Cardiac fibroblast (primary cell): Measurements from ENCODE around the gene HMCES.

Source experiments
- DNase-seq, 2 donors: peaks; one replicate each; pipeline versions ENCODE4 v3.0.0 to v3.0.0-alpha.2; 2010; ENCODE audit warnings: low read depth in 2 of 2
- H3K4me3 ChIP-seq, 2 donors: replicated peaks in 1 of 2; 1 replicate in 1 of 2; 2 replicates in 1 of 2; pipeline ENCODE4 v1.5.1; 2011; ENCODE audit warnings: low read depth in 2 of 2, low read length in 2 of 2, mild to moderate bottlenecking in 2 of 2, moderate library complexity in 1 of 2
- CTCF ChIP-seq: IDR thresholded peaks from one replicate; pipeline ENCODE4 v1.5.1; 2011; ENCODE audit warnings: low read depth, mild to moderate bottlenecking, low read length, inconsistent platforms

Gene HMCES

GRCh38 chr3:129278439-129278965 is at the start of gene HMCES:
TSS of gene HMCES (plus strand) at chr3:129278870. CDS start at chr3:129279733, 863 bp downstream.
- TF ChIP-seq CTCF = no peak
- DNase-seq = peak; percentile 86 to 89
- H3K4me3 ChIP-seq = peak within 1 kb of the TSS; percentile 81 to 83

GRCh38 chr3:129228891-129229585 is 49.6 kb upstream of the HMCES start:
- DNase-seq = peak; percentile 69 to 86
- TF ChIP-seq CTCF = no peak
- no peak overlapping the region for H3K4me3 ChIP-seq

- peak; percentile 69 to 92 for DNase-seq
- no peak overlapping the region for H3K4me3 ChIP-seq
- no peak for TF ChIP-seq CTCF
Observed at GRCh38 chr3:129230311-129231019, 48.2 kb upstream of the HMCES start.

GRCh38 chr3:129231331-129232119 is 47.1 kb upstream of the HMCES start:
- TF ChIP-seq CTCF = no peak
- DNase-seq = peak in 1 of 2 donors; percentile 35
- H3K4me3 ChIP-seq = no peak overlapping the region

GRCh38 chr3:129233538-129233937 is 45.1 kb upstream of the HMCES start:
- no peak for DNase-seq
- TF ChIP-seq CTCF = no peak
- H3K4me3 ChIP-seq = no peak overlapping the region

GRCh38 chr3:129234441-129234840 is 44.2 kb upstream of the HMCES start:
- no peak for DNase-seq
- TF ChIP-seq CTCF = no peak
- no peak overlapping the region for H3K4me3 ChIP-seq
